Testis (tissue), 2 donors: Measurements from ENCODE around the gene FNDC8.

Source experiments
- CTCF ChIP-seq, 3 experiments: fragments of 450-650 bp in 2 of 3; fragments of 200-600 bp in 1 of 3; sonication (generic) in 1 of 3; IDR thresholded peaks; one replicate each; pipeline ENCODE4 v1.5.1; 2016 to 2019; ENCODE audit warnings: antibody characterized with exemption in 3 of 3, mild to moderate bottlenecking in 2 of 3, moderate library complexity in 1 of 3
- POLR2A ChIP-seq: fragments of 450-650 bp; IDR thresholded peaks from one replicate; pipeline ENCODE4 v1.6.1; 2017; ENCODE audit warnings: antibody characterized with exemption, mild to moderate bottlenecking, moderate library complexity

- no peak for TF ChIP-seq CTCF (IDR thresholded peaks at IDR 0.05)
- no peak for TF ChIP-seq POLR2A
Observed at GRCh38 chr17:35155246-35155645, 33.8 kb downstream of the FNDC8 start.
